GM18507 (cell line): ENCODE results near the gene ZFAND2A.
"Not testable (repeated sequence)": the region's sequence is repeated elsewhere in the genome, so short reads cannot be mapped to it uniquely, and the experiment has no call there.

Experiments
- DNase-seq: peaks from one replicate; pipeline ENCODE4 v3.0.0; 2011; ENCODE audit warnings: low read depth; ENCODE audit not compliant: insufficient read length; ENCODE audit errors: extremely low spot score
- FAIRE-seq: peaks from 2 replicates; lab custom pipeline; 2011; peaks lifted over from hg19 to GRCh38; lab: Jason Lieb, UNC

Gene ZFAND2A

GRCh38 chr7:1159891-1160669 lies at the start of gene ZFAND2A:
ZFAND2A (minus strand) TSS chr7:1160196; CDS start chr7:1158212, 1,984 bp downstream.
- FAIRE-seq (peak; percentile 96), DNase-seq (peak; percentile 100)

GRCh38 chr7:1209097-1209496 lies 49.1 kb upstream of the ZFAND2A start:
- no peak for FAIRE-seq
- no peak for DNase-seq

GRCh38 chr7:1205742-1206141 lies 45.7 kb upstream of the ZFAND2A start:
- DNase-seq, FAIRE-seq: not testable (repeated sequence)

- no peak for DNase-seq
- FAIRE-seq = no peak
These were observed 44.6 kb upstream of the ZFAND2A start for GRCh38 chr7:1204460-1205140.

- FAIRE-seq, DNase-seq: not testable (repeated sequence)
These were observed 42.9 kb upstream of the ZFAND2A start for GRCh38 chr7:1202914-1203313.

GRCh38 chr7:1201916-1202315 lies 41.9 kb upstream of the ZFAND2A start:
- FAIRE-seq = no peak
- DNase-seq = no peak

- FAIRE-seq (no peak), DNase-seq (no peak)
These were observed 40.0 kb upstream of the ZFAND2A start for GRCh38 chr7:1200045-1200444.

- FAIRE-seq (no peak), DNase-seq (no peak)
These were observed 38.1 kb upstream of the ZFAND2A start for GRCh38 chr7:1197997-1198625.

- FAIRE-seq (no peak), DNase-seq (no peak)
These were observed 37.0 kb upstream of the ZFAND2A start for GRCh38 chr7:1196950-1197349.

GRCh38 chr7:1196441-1196840 lies 36.4 kb upstream of the ZFAND2A start:
- DNase-seq, FAIRE-seq: not testable (repeated sequence)

- DNase-seq = no peak
- no peak for FAIRE-seq
These were observed 33.8 kb upstream of the ZFAND2A start for GRCh38 chr7:1193593-1194424.

- FAIRE-seq (no peak), DNase-seq (no peak)
These were observed 32.2 kb upstream of the ZFAND2A start for GRCh38 chr7:1192171-1192676.

GRCh38 chr7:1189986-1190772 lies 30.2 kb upstream of the ZFAND2A start:
- DNase-seq (no peak), FAIRE-seq (no peak)

GRCh38 chr7:1188720-1189294 lies 28.8 kb upstream of the ZFAND2A start:
- no peak for FAIRE-seq
- DNase-seq = no peak

- DNase-seq = no peak
- FAIRE-seq = no peak
These were observed 27.1 kb upstream of the ZFAND2A start for GRCh38 chr7:1187127-1187526.

GRCh38 chr7:1181640-1182039 lies 21.6 kb upstream of the ZFAND2A start:
- no peak for FAIRE-seq
- DNase-seq = no peak

GRCh38 chr7:1181031-1181430 lies 21.0 kb upstream of the ZFAND2A start:
- no peak for FAIRE-seq
- DNase-seq = no peak

GRCh38 chr7:1176891-1177373 lies 16.9 kb upstream of the ZFAND2A start:
- peak; percentile 50 for DNase-seq
- FAIRE-seq = peak; percentile 81
